SU-DHL-6 (cell line): ENCODE data around the gene KAZN.

Source experiments
- EZH2phosphoT487 ChIP-seq: fragments of 200-600 bp; sonication (generic), shearing (Covaris generic); conservative IDR thresholded peaks from 2 replicates; pipeline ENCODE4 v1.6.1; 2018; ENCODE audit warnings: mild to moderate bottlenecking, antibody characterized with exemption, low read length, moderate library complexity, mixed read lengths
- TF ChIP-seq, protein P1 (sequence below): fragments of 200-600 bp; sonication (generic); IDR thresholded peaks from one replicate; pipeline ENCODE4 v1.5.1; 2017; ENCODE audit warnings: antibody characterized with exemption, mild to moderate bottlenecking, low read length, moderate library complexity; ENCODE audit not compliant: insufficient read depth, poor library complexity, severe bottlenecking

DNA sequence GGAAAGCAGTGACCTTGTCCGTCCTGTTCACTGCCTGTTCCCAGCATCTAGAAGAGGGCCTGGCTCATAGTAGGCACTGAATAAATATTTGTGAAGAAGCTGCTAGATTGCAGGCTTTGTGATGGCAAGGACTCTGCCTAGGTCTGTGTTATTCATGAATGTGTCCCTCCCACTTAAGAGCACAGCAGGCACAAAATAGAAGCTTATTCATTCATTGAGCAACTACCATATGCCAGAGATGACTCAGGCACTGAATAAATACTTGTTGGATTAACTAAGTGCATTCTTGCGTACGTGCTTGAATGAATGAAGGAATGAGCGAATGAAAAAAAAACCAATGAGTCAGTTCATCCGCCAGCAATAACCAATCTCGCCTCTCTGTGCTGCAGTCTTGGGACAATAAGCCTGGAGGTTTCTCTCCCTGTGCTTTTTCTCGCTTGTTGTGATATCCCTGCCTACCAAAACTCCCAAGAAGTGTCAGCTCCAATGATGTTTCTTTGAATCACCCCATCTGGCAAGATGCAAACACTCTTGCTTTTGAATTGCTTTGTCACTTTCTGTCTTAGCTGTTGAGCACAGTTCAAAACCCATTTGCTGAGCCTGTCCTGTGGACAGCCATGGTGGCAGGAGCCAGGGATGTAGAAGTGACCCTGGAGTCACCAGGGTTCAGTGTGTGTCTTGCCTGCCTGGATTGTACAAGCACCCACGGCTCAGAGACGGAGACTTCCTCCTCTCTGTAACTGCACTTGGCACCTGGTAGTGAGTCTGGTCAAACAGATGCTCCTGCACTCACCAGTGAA, 143.9 kb downstream of the KAZN start:
- TF ChIP-seq, protein P1, sequence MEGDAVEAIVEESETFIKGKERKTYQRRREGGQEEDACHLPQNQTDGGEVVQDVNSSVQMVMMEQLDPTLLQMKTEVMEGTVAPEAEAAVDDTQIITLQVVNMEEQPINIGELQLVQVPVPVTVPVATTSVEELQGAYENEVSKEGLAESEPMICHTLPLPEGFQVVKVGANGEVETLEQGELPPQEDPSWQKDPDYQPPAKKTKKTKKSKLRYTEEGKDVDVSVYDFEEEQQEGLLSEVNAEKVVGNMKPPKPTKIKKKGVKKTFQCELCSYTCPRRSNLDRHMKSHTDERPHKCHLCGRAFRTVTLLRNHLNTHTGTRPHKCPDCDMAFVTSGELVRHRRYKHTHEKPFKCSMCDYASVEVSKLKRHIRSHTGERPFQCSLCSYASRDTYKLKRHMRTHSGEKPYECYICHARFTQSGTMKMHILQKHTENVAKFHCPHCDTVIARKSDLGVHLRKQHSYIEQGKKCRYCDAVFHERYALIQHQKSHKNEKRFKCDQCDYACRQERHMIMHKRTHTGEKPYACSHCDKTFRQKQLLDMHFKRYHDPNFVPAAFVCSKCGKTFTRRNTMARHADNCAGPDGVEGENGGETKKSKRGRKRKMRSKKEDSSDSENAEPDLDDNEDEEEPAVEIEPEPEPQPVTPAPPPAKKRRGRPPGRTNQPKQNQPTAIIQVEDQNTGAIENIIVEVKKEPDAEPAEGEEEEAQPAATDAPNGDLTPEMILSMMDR, result no peak
- no peak for TF ChIP-seq EZH2phosphoT487
